A549 (cell line): Measurements from ENCODE around the gene FRMD6. TPM values are rescaled to one million over a fixed set of nuclear protein-coding genes. Genes with fewer than 3 reads are reported as not detected.

ENCODE experiments used
- ATAC-seq, 2 experiments: fragments of 200-7000 bp in 1 of 2; fragments of >200 bp in 1 of 2; cut with Nextera tagmentation in 1 of 2; cut with Tn5 transposase in 1 of 2; 3 replicates each; pipeline versions ENCODE4 v1.8.0 to v1.9.1; 2018 to 2020; ENCODE audit warnings: mild to moderate bottlenecking in 1 of 2, moderate library complexity in 1 of 2
- CTCF ChIA-PET: fragments of 300-600 bp; sonication (Branson Sonifier 250); formaldehyde crosslinking; extraction: SDS; loops from one replicate; lab custom pipeline; 2021; ENCODE audit warnings: antibody characterized with exemption, inconsistent platforms; lab: Yijun Ruan, JAX
- POLR2A ChIA-PET: fragments of 350-600 bp; formaldehyde crosslinking; extraction: SDS; loops from one replicate; lab custom pipeline; 2021; ENCODE audit warnings: antibody characterized with exemption, inconsistent platforms; lab: Yijun Ruan, JAX
- DNase-seq, 2 experiments: peaks; one replicate each; pipeline versions ENCODE4 v3.0.0 to v3.0.0-alpha.2; 2011 to 2016; ENCODE audit warnings: low read depth in 1 of 2, low spot score in 1 of 2
- FAIRE-seq: peaks from 2 replicates; lab custom pipeline; 2011; peaks lifted over from hg19 to GRCh38; lab: Jason Lieb, UNC
- H3K27ac ChIP-seq, 2 experiments: fragments of >200 bp; sonication (Bioruptor Twin); formaldehyde crosslinking; 3 replicates each; pipeline ENCODE4 v1.5.1; 2016 to 2017
- H3K4me1 ChIP-seq: fragments of >200 bp; sonication (Bioruptor Twin); formaldehyde crosslinking; 3 replicates; pipeline ENCODE4 v1.6.1; 2016
- H3K4me2 ChIP-seq: fragments of >200 bp; sonication (Bioruptor Twin); formaldehyde crosslinking; 3 replicates; pipeline ENCODE4 v1.6.1; 2016
- H3K4me3 ChIP-seq: fragments of >200 bp; sonication (Bioruptor Twin); formaldehyde crosslinking; 3 replicates; pipeline ENCODE4 v1.5.1; 2016
- H3K9me3 ChIP-seq: fragments of >200 bp; sonication (Bioruptor Twin); formaldehyde crosslinking; 3 replicates; pipeline ENCODE4 v1.6.1; 2016
- EHF ChIP-seq: fragments of 250-450 bp; sonication (Bioruptor Pico); IDR thresholded peaks from 2 replicates; pipeline ENCODE4 v1.5.0; 2020; ENCODE audit warnings: mild to moderate bottlenecking
- ESRRA ChIP-seq: fragments of 150-350 bp; IDR thresholded peaks from 2 replicates; pipeline ENCODE4 v1.6.1; 2014; ENCODE audit warnings: mild to moderate bottlenecking, low read length, borderline replicate concordance
- FOSB ChIP-seq: fragments of 250-450 bp; sonication (Bioruptor Pico); IDR thresholded peaks from 2 replicates; pipeline ENCODE4 v1.5.0; 2020; ENCODE audit warnings: mild to moderate bottlenecking, moderate library complexity
- FOSL2 ChIP-seq, 2 experiments: fragments of 450-650 bp in 1 of 2; fragments of >200 bp in 1 of 2; sonication (Bioruptor Twin) in 1 of 2; formaldehyde crosslinking; IDR thresholded peaks; 2 replicates each; pipeline versions ENCODE4 v1.5.0 to v1.6.1; 2016 to 2020; ENCODE audit warnings: mild to moderate bottlenecking in 1 of 2, moderate library complexity in 1 of 2
- GATA3 ChIP-seq: IDR thresholded peaks from 2 replicates; pipeline ENCODE4 v1.6.1; 2012; ENCODE audit warnings: borderline replicate concordance
- HEYL ChIP-seq: fragments of 250-450 bp; sonication (Bioruptor Pico); IDR thresholded peaks from 2 replicates; pipeline ENCODE4 v1.8.0; 2021; ENCODE audit warnings: mild to moderate bottlenecking, moderate library complexity
- JUN ChIP-seq, 2 experiments: fragments of >200 bp; sonication (Bioruptor Twin); formaldehyde crosslinking; IDR thresholded peaks; 2 replicates in 1 of 2; 3 replicates in 1 of 2; pipeline ENCODE4 v1.6.1; 2016 to 2017
- JUNB ChIP-seq: fragments of >200 bp; sonication (Bioruptor Twin); formaldehyde crosslinking; IDR thresholded peaks from 2 replicates; pipeline ENCODE4 v1.6.1; 2016
- KDM5A ChIP-seq: fragments of 200-600 bp; sonication (generic); IDR thresholded peaks from 2 replicates; pipeline ENCODE4 v1.6.1; 2016; ENCODE audit warnings: antibody characterized with exemption, mild to moderate bottlenecking
- MAFK ChIP-seq: fragments of 450-650 bp; IDR thresholded peaks from 2 replicates; pipeline ENCODE4 v1.6.1; 2014; ENCODE audit not compliant: partially characterized antibody
- MYC ChIP-seq: IDR thresholded peaks from 2 replicates; pipeline ENCODE4 v1.6.1; 2012; ENCODE audit warnings: mild to moderate bottlenecking, inconsistent platforms, low read length, improper control_type of control experiment, borderline replicate concordance
- NFE2L2 ChIP-seq: fragments of 150-350 bp; conservative IDR thresholded peaks from 2 replicates; pipeline ENCODE4 v1.6.1; 2014; ENCODE audit warnings: low read length
- NR3C1 ChIP-seq: fragments of >200 bp; sonication (Bioruptor Twin); formaldehyde crosslinking; IDR thresholded peaks from 3 replicates; pipeline ENCODE4 v1.6.1; 2017
- PHF8 ChIP-seq: fragments of 200-600 bp; sonication (generic); IDR thresholded peaks from 2 replicates; pipeline ENCODE4 v1.6.1; 2016; ENCODE audit warnings: low read depth, mild to moderate bottlenecking, antibody characterized with exemption, moderate library complexity, borderline replicate concordance
- POLR2A ChIP-seq: IDR thresholded peaks from 2 replicates; pipeline ENCODE4 v1.6.1; 2012; ENCODE audit warnings: mild to moderate bottlenecking, low read length
- RAD21 ChIP-seq, 2 experiments: fragments of >200 bp in 1 of 2; sonication (Bioruptor Twin) in 1 of 2; formaldehyde crosslinking in 1 of 2; IDR thresholded peaks in 1 of 2; conservative IDR thresholded peaks in 1 of 2; 2 replicates in 1 of 2; 3 replicates in 1 of 2; pipeline ENCODE4 v1.6.1; 2012 to 2018; ENCODE audit warnings: inconsistent platforms in 1 of 2
- RARB ChIP-seq: fragments of 250-450 bp; sonication (Bioruptor Pico); IDR thresholded peaks from 2 replicates; pipeline ENCODE4 v1.8.0; 2021; ENCODE audit warnings: mild to moderate bottlenecking, moderate library complexity
- RNF2 ChIP-seq: fragments of 200-600 bp; sonication (generic); IDR thresholded peaks from 2 replicates; pipeline ENCODE4 v1.6.1; 2016; ENCODE audit warnings: low read depth, mild to moderate bottlenecking, antibody characterized with exemption, moderate library complexity, borderline replicate concordance
- TP53 ChIP-seq: fragments of 250-450 bp; sonication (Bioruptor Pico); IDR thresholded peaks from 2 replicates; pipeline ENCODE4 v1.5.0; 2021; ENCODE audit warnings: mild to moderate bottlenecking, moderate library complexity
- ZNF302 ChIP-seq: fragments of 250-450 bp; sonication (Bioruptor Pico); IDR thresholded peaks from 2 replicates; pipeline ENCODE4 v1.9.0; 2021; ENCODE audit warnings: inconsistent platforms, mild to moderate bottlenecking, moderate library complexity
- WGBS: methylation state at CpG from one replicate; pipeline ENCODE4 v1.1.6; 2017; ENCODE audit errors: missing lambda C conversion rate; 5-methylcytosine and 5-hydroxymethylcytosine counted together
- polyA plus RNA-seq, 4 experiments: library from polyadenylated mRNA; depleted of rRNA in 3 of 4; stranded (reverse); fragments of >200 nt; fragmentation: RNase III in 1 of 4; extraction: RNeasy Plus Mini Kit Qiagen cat#74134 plus additional on column Dnase treatment in 1 of 4; gene quantifications; 2 replicates in 3 of 4; 3 replicates in 1 of 4; pipeline ENCODE4 v1.2.3, GENCODE V29; 2011 to 2017
- TF ChIP-seq, protein P1 (sequence below): IDR thresholded peaks from 2 replicates; pipeline ENCODE4 v1.6.1; 2012
- TF ChIP-seq, protein P2 (sequence below): fragments of 150-350 bp; IDR thresholded peaks from 2 replicates; pipeline ENCODE4 v1.6.1; 2014; ENCODE audit warnings: low read depth, mild to moderate bottlenecking, low read length

The FRMD6 gene
- polyA plus RNA-seq, 2 of the 4 experiments (the other 2 are of a cell fraction): 18.8 to 23.1 TPM

DNA sequence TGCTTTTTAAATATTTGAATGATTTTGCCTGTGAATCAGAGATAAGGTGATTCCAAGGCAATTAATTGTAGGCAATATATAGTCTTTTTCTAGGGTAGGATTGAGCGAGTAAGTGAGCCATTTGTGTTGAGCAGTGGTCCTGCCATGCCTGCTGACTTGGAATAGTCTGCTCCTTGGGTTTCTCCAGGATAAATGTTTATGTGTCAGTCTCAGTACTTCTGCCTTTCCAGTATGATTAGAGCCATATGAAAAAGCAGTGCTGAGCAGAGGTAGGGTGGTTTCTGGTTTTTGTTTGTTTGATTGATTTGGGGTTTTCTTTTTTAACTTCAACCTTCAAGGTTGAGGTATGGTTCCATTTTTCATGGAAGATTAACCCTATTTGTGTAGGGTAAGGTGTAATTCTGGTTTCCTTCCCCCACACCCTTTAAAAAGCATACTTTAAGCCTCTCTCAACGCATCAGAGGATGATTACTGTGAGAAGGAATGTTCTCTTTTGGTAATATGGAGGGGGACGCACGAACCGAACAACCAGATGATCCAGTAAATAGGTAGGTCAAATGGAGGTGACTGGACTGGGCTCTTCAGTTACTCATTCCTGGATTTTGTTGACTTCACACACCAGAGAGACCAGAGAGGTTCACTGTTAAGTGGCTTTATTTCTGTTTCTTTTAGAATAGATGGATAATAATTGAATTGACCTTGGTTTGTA lies 22.7 kb downstream of the FRMD6 start:
- DNase-seq (no peak), FAIRE-seq (no peak), ATAC-seq (no peak)
- WGBS: 83% methylated on average over 5 of the region's 5 CpGs
- peaks cover 36% of the 10 kb centered on the region for H3K4me1 ChIP-seq
- H3K9me3 ChIP-seq: no peaks in the 10 kb centered on the region
- H3K27ac ChIP-seq: no peak overlapping the region
- TF ChIP-seq PHF8 (no peak), JUN (IDR thresholded peaks at IDR 0.05) (no peak), KDM5A (no peak), EHF (no peak), ESRRA (no peak), RARB (CRISPR knock-in tag) (no peak), FOSL2 (IDR thresholded peaks at IDR 0.05) (no peak), FOSL2 (CRISPR knock-in tag; IDR thresholded peaks at IDR 0.05) (no peak), RAD21 (conservative IDR thresholded peaks at IDR 0.05 in 1 of 2, IDR thresholded peaks at IDR 0.05 in 1 of 2) (no peak), TP53 (no peak), HEYL (CRISPR knock-in tag) (no peak), POLR2A (no peak), GATA3 (no peak)
- TF ChIP-seq, protein P1, sequence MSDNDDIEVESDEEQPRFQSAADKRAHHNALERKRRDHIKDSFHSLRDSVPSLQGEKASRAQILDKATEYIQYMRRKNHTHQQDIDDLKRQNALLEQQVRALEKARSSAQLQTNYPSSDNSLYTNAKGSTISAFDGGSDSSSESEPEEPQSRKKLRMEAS: no peak
- POLR2A ChIA-PET: no interaction called here
- H3K4me2 ChIP-seq: no peak overlapping the region
- H3K4me3 ChIP-seq: no peak overlapping the region
- CTCF ChIA-PET: interaction anchor here (1.4 kb wide), 1 partner anchor 10 kb away, joined by 3 read pairs; no protein-coding TSS in a partner anchor

DNA sequence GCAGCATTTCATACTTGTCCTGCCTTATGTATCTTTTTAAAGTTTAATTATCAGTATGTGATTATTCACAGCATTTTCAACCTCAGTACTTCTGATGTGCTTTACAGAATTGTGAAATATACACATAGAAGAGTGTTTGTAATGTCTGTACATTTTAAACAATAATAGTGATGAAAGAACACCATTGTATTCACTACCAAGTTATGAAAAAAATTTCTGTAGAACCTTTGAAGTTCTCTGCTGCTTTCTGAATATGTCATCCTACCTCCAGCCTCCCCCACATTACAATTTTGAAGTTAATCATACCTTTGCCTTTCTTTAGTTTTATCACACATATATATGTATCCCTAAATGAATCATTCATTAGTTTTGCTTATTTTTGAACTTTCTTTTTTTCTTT lies 24.8 kb downstream of the FRMD6 start:
- DNase-seq: no peak
- no peaks in the 10 kb centered on the region for H3K9me3 ChIP-seq
- H3K4me2 ChIP-seq: peak overlapping the region; percentile 60
- CTCF ChIA-PET: interaction anchor here (1.0 to 1.6 kb wide), 3 partner anchors 10 to 393 kb away, joined by 3 to 5 read pairs (median 3); no protein-coding TSS in a partner anchor
- no peak for TF ChIP-seq ZNF302 (CRISPR knock-in tag)
- 0 out of 2 replicates have a peak, but pooled peaks have one; percentile 15 for TF ChIP-seq JUNB
- no peak for FAIRE-seq
- no peak for ATAC-seq
- H3K4me1 ChIP-seq: peaks cover 43% of the 10 kb centered on the region
- no peak overlapping the region for H3K4me3 ChIP-seq
- POLR2A ChIA-PET: interaction anchor here (1.1 kb wide), 1 partner anchor 25 kb away, joined by 3 read pairs; the partner anchor contains the start of gene FRMD6
- H3K27ac ChIP-seq: peak overlapping the region in 1 of 2 experiments; percentile 25; a peak in 1 of 6 replicates

DNA sequence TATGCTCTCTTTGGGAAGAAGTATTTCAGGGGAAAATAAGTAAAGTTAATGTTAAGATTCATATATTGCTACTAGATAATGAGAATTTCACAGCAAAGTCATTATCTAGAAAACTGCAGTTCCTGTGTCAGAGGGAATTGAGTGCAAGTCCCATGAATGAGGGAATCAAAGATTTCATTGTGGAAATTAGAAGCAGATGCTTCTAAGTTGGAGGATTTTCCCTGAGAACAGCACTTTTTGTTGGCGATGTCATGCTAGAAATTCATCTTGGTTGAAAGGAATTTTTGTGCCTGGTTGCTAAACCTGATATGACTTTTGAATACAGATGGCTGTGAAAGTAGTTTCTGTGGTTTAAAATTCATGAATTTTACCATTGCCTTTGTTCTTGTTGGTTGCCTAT lies 25.6 kb downstream of the FRMD6 start:
- Histone ChIP-seq H3K4me3 (no peak overlapping the region), H3K4me1 (peaks cover 43% of the 10 kb centered on the region), H3K4me2 (peak overlapping the region; percentile 60), H3K27ac (peak overlapping the region in 1 of 2 experiments; percentile 23; a peak in 1 of 6 replicates), H3K9me3 (no peaks in the 10 kb centered on the region)
- ChIA-PET POLR2A (interaction anchor here (1.1 kb wide), 1 partner anchor 26 kb away, joined by 3 read pairs; the partner anchor contains the start of gene FRMD6), CTCF (interaction anchor here (1.6 kb wide), 1 partner anchor 394 kb away, joined by 5 read pairs; no protein-coding TSS in a partner anchor)
- 96% methylated on average over 1 of the region's 1 CpG for WGBS
- DNase-seq (no peak), ATAC-seq (no peak), FAIRE-seq (no peak)
- TF ChIP-seq MAFK: peak; percentile 47
- TF ChIP-seq, protein P2, sequence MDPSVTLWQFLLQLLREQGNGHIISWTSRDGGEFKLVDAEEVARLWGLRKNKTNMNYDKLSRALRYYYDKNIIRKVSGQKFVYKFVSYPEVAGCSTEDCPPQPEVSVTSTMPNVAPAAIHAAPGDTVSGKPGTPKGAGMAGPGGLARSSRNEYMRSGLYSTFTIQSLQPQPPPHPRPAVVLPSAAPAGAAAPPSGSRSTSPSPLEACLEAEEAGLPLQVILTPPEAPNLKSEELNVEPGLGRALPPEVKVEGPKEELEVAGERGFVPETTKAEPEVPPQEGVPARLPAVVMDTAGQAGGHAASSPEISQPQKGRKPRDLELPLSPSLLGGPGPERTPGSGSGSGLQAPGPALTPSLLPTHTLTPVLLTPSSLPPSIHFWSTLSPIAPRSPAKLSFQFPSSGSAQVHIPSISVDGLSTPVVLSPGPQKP: no peak

DNA sequence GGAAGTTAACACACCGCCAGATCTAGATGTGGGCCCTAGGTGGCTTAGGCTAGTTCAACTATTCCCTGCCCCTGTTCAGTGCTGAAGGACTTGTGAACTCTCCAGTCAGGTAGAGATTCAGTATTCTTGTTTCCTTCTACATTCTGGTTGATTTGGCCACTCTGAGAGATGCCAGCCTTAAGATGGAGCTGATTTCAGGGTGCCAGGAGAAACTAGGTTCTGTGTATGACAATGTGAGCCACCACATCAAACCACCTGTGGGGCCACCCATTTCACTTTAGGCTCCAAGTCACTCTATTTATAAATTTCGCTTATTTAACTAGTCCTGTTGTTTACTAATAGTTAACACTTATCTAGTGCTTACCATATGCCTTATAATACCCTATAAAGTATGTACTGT lies 26.0 kb downstream of the FRMD6 start:
- Histone ChIP-seq H3K9me3 (no peaks in the 10 kb centered on the region), H3K4me3 (no peak overlapping the region), H3K27ac (0 out of 6 replicates have a peak overlapping the region, but pooled peaks of 1 of the 2 experiments have one; percentile 37), H3K4me2 (no peak overlapping the region), H3K4me1 (peaks cover 43% of the 10 kb centered on the region)
- POLR2A ChIA-PET: interaction anchor here (1.1 kb wide), 1 partner anchor 26 kb away, joined by 3 read pairs; the partner anchor contains the start of gene FRMD6
- CTCF ChIA-PET: no interaction called here
- TF ChIP-seq NR3C1 (no peak), MYC (no peak), RNF2 (no peak), PHF8 (no peak), FOSB (CRISPR knock-in tag) (no peak), NFE2L2 (no peak), ZNF302 (CRISPR knock-in tag) (no peak)
- TF ChIP-seq, protein P2: no peak
- ATAC-seq: no peak
- DNase-seq: no peak
- FAIRE-seq: no peak
- WGBS: 89% methylated on average over 2 of the region's 2 CpGs
